GM12801 (cell line): ENCODE data around the gene TRAF2.

ENCODE experiments used
- TF ChIP-seq, protein P1 (sequence below): IDR thresholded peaks from one replicate; pipeline ENCODE4 v1.5.1; 2011; ENCODE audit warnings: control low read depth; ENCODE audit not compliant: insufficient read length; ENCODE audit errors: extremely low read depth

Gene TRAF2

DNA sequence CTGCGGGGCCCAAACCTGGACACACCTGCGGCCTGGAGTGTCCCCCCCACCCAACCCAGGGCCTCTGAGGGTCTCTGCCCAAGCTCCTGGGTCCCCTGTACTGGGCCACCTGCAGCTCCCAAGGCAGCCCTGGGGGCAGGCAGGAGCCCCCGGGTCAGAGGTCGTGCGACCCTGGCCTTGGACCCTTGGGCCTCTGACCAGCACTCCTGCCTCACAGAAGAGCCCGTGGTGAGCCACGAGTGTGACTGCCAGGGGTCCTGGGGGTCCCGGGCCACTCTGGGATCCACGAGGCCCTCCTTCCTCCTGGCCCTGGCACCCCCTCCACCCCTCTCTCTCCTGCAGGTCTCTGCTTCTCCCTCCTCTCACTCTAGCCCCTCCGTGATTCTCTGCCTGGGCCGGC lies 86.0 kb downstream of the TRAF2 start:
- TF ChIP-seq, protein P1, sequence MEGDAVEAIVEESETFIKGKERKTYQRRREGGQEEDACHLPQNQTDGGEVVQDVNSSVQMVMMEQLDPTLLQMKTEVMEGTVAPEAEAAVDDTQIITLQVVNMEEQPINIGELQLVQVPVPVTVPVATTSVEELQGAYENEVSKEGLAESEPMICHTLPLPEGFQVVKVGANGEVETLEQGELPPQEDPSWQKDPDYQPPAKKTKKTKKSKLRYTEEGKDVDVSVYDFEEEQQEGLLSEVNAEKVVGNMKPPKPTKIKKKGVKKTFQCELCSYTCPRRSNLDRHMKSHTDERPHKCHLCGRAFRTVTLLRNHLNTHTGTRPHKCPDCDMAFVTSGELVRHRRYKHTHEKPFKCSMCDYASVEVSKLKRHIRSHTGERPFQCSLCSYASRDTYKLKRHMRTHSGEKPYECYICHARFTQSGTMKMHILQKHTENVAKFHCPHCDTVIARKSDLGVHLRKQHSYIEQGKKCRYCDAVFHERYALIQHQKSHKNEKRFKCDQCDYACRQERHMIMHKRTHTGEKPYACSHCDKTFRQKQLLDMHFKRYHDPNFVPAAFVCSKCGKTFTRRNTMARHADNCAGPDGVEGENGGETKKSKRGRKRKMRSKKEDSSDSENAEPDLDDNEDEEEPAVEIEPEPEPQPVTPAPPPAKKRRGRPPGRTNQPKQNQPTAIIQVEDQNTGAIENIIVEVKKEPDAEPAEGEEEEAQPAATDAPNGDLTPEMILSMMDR, result no peak

DNA sequence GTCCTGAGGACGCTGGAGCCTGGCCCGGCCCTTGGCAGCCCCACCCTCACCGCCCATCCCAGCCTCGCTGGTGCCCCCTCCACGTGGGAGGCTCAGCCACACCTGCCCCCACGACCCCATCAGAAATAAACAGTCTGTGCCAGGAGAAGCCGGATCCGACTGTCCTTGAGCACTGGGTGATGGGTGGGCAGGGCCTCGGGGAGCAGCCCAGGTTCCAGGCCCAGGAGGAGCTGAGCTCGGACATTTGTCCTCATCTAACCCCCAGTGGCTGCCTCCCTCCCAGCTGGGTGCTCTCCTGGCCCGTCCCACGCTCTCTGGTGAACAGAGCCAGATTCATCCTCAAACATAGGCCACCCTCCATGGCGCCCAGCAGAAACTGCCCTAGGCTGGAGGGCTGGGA lies 86.4 kb downstream of the TRAF2 start:
- TF ChIP-seq, protein P1, result no peak

DNA sequence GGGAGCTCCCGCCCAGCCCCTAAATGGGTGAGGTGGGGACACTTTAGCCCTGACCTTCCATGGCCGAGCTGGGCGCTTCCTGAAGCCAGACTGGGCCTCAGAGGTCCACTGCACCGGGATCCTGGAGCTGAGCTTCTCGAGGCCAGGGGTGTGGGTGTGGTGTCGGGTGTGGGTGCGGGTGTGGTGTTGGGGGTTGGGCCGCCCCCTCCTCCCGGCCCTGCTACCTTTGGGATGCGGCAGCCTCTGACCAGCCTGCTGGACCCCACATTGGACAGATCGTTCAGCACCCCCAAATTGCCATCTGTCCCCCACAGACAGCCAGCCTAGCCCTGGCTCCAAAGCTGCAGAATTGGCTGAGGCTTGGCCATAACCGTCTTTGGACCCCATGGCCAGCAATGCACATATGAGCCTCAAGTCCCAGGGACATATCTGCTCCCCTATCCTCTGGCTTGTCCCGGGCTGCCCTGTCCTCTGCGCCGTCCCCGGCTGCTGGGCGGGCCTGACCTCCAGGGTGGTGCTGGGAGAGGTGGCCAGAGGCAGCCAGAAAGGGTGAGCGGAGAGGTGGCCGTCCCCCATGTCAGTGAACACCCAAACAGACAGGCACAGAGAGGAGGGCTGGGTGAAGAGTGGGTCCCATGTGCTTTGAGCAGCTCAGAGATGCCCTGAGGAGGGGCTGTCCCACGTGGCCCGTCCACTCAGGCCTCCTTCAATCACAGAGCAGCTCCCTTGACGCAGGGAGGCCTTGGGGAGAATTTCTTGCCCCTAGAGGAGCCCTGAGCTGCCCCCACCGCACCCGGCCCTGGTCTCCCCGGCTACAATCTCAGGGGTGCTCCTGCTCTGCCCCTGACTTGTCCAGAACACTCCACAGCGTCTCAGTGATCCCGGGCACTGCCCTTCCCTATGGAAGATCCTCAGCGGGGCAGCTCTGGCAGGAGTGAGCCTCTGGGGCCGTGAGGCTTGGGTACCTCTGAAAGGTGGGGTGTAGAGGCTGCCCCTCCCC lies 87.6 kb downstream of the TRAF2 start:
- TF ChIP-seq, protein P1, result no peak

DNA sequence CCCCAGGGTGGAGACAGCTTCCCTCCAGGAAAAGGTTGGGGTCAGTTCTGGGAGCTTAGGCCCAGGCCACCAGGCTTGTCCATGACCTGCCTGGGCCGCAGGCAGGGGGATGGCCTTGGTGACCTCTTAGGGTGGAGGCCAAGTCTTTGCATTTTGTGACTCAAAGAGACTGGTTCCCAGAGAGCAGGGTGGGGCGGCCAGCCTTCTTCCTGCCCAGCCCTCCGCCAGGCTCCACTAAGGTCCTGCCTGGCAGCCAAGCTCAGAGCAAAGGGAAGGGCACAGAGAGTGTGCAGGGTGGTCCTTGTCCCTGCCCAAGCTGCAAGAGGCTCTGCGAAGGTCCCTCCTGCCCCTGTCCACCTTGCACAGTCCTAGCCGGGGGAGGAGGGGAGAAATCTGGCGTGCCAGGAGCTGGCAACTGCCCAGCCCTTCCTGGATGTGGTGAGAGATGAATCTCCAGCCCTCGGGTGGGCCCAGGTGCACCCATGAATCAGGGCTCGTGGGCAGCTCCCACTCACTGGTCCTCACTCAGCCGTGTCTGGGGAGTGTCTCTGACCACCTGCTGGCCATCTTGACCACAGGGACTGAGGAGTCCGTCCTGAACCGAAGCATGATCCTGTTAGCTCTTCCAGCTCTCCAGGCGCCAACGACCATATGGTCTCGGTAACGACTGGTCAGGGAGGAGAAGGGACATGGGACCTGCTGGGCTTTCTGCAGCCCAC lies 88.7 kb downstream of the TRAF2 start:
- TF ChIP-seq, protein P1, result no peak

DNA sequence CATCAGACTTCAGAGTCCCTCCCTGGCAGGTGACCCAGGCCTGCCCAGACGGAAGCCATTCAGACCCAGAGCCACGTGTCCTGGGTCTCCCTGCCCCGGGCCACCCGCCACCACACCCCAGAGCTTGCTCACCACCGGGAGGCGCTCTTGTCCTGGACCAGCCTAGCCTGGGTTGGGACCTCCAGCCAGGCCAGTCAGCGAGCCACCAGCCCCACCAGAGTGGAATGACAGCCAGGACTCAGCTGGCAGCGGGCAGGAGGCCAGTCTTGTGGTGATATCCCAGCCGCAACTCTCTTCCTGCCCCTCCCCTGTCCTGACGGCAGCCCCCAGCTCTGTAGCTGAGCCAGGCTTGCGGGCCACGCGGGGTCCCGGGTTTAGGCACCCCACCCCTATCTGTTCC lies 89.3 kb downstream of the TRAF2 start:
- TF ChIP-seq, protein P1, result no peak
